Testis (tissue), 2 donors: ENCODE results near the gene ANKRD40CL.

Experiments
- POLR2A ChIP-seq: fragments of 450-650 bp; IDR thresholded peaks from one replicate; pipeline ENCODE4 v1.6.1; 2017; ENCODE audit warnings: antibody characterized with exemption, mild to moderate bottlenecking, moderate library complexity
- TF ChIP-seq, protein P1 (sequence below), 3 experiments: fragments of 450-650 bp in 2 of 3; fragments of 200-600 bp in 1 of 3; sonication (generic) in 1 of 3; IDR thresholded peaks; one replicate each; pipeline ENCODE4 v1.5.1; 2016 to 2019; ENCODE audit warnings: antibody characterized with exemption in 3 of 3, mild to moderate bottlenecking in 2 of 3, moderate library complexity in 1 of 3

DNA sequence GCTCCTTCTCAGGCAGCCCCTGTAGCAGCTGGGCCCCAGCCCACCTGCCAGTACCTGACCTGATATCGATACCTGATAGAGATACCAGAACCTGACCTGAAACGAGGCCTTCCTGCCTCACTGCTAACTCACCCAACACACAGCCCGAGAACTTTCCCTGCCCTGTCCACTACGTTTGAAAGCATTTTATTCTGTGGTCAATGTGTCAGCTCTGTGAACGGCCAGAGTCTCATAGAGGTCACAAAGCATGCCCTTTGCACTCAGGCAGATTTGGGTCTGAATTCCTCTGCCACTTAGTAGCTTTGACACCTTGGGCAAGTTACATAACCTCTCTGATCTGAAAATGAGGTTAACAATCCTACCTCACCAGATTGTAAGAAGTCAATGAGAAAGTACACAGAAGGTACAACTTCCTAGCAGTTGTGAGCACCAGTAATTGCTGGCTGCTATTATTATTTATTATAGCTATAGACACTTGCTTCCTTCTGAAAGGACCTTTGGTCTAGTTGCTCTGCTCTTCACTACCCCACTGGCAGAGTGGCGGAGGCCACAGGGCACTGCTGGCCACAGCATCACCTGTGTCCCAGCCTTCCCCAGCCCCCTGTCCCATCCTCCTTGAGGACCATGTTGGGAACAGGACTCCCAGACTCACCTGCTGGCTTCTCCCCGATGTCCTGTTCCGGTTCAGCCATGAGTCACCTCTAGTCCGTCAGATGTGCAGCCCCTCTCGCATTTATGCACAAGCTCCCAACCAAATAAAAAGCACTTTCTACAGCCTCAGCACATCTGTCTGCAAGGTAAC lies 895 bp downstream of the ANKRD40CL start:
- TF ChIP-seq, protein P1, sequence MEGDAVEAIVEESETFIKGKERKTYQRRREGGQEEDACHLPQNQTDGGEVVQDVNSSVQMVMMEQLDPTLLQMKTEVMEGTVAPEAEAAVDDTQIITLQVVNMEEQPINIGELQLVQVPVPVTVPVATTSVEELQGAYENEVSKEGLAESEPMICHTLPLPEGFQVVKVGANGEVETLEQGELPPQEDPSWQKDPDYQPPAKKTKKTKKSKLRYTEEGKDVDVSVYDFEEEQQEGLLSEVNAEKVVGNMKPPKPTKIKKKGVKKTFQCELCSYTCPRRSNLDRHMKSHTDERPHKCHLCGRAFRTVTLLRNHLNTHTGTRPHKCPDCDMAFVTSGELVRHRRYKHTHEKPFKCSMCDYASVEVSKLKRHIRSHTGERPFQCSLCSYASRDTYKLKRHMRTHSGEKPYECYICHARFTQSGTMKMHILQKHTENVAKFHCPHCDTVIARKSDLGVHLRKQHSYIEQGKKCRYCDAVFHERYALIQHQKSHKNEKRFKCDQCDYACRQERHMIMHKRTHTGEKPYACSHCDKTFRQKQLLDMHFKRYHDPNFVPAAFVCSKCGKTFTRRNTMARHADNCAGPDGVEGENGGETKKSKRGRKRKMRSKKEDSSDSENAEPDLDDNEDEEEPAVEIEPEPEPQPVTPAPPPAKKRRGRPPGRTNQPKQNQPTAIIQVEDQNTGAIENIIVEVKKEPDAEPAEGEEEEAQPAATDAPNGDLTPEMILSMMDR (IDR thresholded peaks at IDR 0.05) = no peak
- no peak for TF ChIP-seq POLR2A
